Measurements from ENCODE around the gene MAD1L1.
A peak's percentile ranks its signal among the peaks of the same experiment; 100 is the strongest.

The MAD1L1 gene

DNA sequence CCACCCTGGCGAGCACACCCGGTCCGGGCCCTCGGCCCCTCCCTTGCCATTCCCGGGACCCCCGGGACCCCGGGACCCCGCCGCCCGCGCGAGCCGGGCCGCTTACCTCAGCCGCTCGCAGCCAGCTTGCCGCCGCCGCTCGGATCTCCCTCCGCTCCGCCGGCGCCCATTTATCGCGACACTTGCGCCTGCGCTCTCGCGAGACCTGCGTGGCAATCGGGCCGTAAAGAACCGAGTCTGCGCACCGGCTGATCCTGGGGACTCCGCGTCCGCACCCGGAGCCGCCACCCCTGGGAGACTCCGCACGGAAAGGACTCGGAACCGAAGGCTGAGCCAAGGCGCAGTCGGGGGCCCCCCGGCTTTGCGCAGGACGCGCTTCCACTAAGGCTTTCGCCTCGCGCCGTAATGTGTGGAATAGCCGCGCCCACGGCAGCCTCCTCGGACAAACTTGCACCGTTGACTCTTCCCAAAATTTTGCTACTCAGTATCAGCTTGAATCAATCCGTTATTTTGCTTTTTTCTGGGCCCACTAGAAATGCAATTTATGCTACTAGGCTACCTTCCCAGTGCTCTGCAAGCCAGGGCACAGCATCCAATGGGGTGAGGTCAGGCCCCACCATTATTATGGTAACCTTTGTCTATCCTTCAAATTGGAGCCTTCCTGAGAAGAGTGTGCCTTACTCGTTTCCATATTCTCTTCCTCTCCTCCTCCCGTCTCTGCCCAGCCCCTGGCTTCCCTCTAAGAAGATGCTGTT lies at the start of gene MAD1L1:
TSS of gene MAD1L1 (minus strand) at position 180 of the 755 bp plus-strand sequence. CDS start 2,812 bp downstream, outside the sequence.
- TF ChIP-seq, protein P1, sequence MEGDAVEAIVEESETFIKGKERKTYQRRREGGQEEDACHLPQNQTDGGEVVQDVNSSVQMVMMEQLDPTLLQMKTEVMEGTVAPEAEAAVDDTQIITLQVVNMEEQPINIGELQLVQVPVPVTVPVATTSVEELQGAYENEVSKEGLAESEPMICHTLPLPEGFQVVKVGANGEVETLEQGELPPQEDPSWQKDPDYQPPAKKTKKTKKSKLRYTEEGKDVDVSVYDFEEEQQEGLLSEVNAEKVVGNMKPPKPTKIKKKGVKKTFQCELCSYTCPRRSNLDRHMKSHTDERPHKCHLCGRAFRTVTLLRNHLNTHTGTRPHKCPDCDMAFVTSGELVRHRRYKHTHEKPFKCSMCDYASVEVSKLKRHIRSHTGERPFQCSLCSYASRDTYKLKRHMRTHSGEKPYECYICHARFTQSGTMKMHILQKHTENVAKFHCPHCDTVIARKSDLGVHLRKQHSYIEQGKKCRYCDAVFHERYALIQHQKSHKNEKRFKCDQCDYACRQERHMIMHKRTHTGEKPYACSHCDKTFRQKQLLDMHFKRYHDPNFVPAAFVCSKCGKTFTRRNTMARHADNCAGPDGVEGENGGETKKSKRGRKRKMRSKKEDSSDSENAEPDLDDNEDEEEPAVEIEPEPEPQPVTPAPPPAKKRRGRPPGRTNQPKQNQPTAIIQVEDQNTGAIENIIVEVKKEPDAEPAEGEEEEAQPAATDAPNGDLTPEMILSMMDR (conservative IDR thresholded peaks at IDR 0.05), result no peak
- H3K27ac ChIP-seq, result peak within 1 kb of the TSS; percentile 77; the same call in 1 of the 2 replicates

DNA sequence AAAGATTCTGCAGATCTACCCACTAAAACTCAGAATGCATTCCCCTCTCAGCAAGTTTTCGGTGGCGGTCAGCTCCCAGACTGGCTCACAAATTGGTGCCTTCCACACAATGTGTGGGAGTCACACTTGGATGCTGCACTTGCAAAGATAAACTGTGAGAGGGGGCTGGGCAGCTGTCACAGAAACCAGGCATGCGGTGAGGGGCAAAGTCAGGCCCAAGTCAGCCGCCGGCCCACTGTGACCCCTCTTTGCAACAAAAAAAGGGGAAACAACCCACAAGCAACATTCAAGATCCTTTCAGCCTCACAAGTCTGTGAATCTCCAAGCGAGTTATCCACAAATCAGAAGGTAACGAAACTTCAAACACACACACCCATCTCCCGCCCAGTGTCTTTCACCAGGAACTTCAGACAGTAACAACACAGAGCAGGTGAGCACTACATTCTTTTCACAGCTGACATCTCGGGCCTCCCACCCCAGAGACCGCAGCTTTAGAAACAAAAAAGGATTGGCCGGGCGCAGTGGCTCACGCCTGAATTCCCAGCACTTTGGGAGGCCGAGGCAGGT lies 49.5 kb upstream of the MAD1L1 start:
- peak overlapping the region; percentile 11; the same call in 1 of the 2 replicates for H3K27ac ChIP-seq
- TF ChIP-seq, protein P1 (conservative IDR thresholded peaks at IDR 0.05), result no peak

DNA sequence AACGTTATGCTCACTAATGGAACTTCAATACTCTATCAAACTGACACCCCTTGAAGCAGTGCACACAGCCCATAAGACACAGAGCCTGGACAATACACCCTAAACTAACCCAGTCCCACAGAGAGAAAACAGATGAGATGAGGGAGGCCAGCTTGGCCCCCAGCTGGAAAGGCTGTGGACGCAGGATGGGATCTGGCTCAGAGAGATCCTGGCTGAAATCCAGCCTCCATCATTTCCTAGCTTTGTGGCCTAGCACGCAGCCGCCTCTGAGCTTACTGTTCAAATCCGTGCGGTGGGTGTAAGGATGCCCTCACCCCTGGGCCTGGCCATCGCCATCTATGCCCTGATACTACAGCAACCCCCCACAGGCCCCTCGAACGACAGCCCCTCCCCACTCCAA lies 48.8 kb upstream of the MAD1L1 start:
- TF ChIP-seq, protein P1 (conservative IDR thresholded peaks at IDR 0.05), result no peak

DNA sequence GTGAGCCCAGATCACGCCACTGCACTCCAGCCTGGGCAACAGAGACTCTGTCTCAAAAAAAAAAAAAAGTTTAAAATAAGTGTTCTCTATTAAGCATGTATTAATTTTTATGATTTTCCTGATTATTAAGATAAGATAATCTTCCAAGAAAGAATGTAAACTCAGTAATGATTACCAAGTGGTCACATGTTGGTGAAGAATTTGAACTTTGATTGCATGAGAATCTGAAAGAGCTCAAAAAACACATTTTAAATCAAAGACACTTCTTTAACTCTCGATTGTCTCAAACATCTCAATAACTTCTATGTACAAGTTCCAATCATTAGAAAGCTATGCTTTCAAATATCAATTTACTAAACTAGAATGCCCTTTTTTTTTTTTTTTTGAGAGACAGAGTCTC lies 47.7 kb upstream of the MAD1L1 start:
- TF ChIP-seq, protein P1 (conservative IDR thresholded peaks at IDR 0.05), result no peak

More for the DNA sequence above, 48.8 kb upstream of the MAD1L1 start:
- peak overlapping the region; percentile 11; the same call in 1 of the 2 replicates for H3K27ac ChIP-seq

DNA sequence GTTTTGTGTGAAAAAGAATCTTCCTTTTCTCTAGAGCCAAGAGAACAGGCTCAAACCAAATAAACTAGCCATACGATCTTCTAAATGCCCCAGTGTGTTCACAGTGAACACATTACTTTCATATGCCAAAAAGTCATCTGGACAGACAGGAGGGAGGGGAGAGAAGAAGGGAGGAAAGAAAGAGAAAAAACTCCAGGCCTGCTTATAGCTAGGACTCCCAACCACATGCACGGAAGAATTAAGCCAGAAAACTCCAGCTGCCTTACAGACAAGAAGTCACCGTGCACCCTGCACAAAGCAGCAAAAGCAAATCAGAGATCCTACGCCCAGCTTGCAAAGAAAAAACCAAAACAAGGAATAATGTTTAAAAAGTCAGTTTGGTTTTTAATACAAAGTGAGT lies 47.2 kb upstream of the MAD1L1 start:
- peak overlapping the region; percentile 63 for H3K27ac ChIP-seq
- TF ChIP-seq, protein P1 (conservative IDR thresholded peaks at IDR 0.05), result no peak

More for the DNA sequence above, 47.7 kb upstream of the MAD1L1 start:
- peak overlapping the region; percentile 63 for H3K27ac ChIP-seq

DNA sequence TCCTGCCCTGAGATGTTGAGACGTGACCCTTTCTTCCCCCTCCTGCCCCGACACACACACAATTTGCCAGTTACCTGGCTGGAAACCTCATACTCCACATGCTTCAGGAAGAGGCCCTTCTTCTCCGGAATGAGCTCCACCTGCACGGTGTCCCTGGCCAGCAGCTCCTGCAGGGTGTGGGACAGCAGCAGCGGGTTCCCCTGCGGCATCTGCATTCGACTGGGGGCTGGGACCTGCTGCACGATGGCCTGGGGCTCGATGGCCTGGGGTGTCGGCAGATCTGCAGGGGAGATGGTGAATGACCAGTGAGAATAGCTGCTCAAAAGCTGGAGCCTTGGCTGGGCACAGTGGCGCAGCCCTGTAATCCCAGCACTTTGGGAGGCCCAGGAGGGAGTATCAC lies 45.3 kb upstream of the MAD1L1 start:
- TF ChIP-seq, protein P1 (conservative IDR thresholded peaks at IDR 0.05), result no peak
- H3K27ac ChIP-seq, result no peak overlapping the region

DNA sequence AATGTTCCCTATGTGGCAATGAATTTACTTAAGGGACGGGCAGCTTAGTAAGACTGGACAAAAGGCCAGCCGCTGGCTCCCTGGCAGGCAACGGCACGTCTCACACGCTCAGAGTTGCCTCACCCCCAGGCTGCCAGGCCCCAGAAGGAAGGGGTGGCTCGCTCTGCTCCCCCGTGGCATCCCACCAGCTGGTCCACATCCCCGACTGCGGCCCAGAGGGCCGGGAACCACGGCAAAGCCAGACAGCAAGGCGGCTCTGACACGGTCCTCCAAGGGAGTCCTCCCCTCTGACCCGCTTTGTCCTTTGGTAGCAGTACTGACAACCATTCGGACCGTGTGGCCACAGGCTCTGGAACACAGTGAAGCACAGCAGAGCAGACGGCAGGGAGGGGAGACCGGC lies 43.4 kb upstream of the MAD1L1 start:
- no peak overlapping the region for H3K27ac ChIP-seq
- TF ChIP-seq, protein P1 (conservative IDR thresholded peaks at IDR 0.05), result no peak
